Esophagus (tissue), 2 donors: ENCODE results near the gene RAI1. TPM values are rescaled to one million over a fixed set of nuclear protein-coding genes. Genes with fewer than 3 reads are reported as not detected.

Source experiments
- H3K27ac ChIP-seq, 2 donors: one replicate each; pipeline ENCODE4 v1.5.1; 2013; ENCODE audit warnings: low read depth in 2 of 2, mild to moderate bottlenecking in 2 of 2, inconsistent platforms in 1 of 2, low read length in 1 of 2, moderate library complexity in 1 of 2
- H3K27me3 ChIP-seq, 2 donors: one replicate each; pipeline ENCODE4 v1.6.1; 2013; ENCODE audit warnings: low read length in 2 of 2, control low read depth in 1 of 2, mild to moderate bottlenecking in 1 of 2; ENCODE audit not compliant: insufficient read depth in 2 of 2, control insufficient read depth in 1 of 2
- H3K36me3 ChIP-seq, 2 donors: one replicate each; pipeline ENCODE4 v1.6.1; 2013; ENCODE audit warnings: low read length in 1 of 2; ENCODE audit not compliant: control insufficient read depth in 2 of 2, insufficient read depth in 2 of 2
- H3K4me1 ChIP-seq, 2 donors: one replicate each; pipeline ENCODE4 v1.6.1; 2013; ENCODE audit warnings: low read length in 1 of 2; ENCODE audit not compliant: control insufficient read depth in 2 of 2, insufficient read depth in 2 of 2
- H3K4me3 ChIP-seq, 2 donors: one replicate each; pipeline ENCODE4 v1.5.1; 2013; ENCODE audit warnings: low read length in 2 of 2, mild to moderate bottlenecking in 2 of 2, low read depth in 1 of 2, moderate library complexity in 1 of 2
- H3K9me3 ChIP-seq, 2 donors: one replicate each; pipeline ENCODE4 v1.6.1; 2013; ENCODE audit warnings: mild to moderate bottlenecking in 2 of 2, low read depth in 1 of 2, low read length in 1 of 2, moderate library complexity in 1 of 2; ENCODE audit not compliant: control insufficient read depth in 2 of 2, insufficient read depth in 1 of 2
- WGBS, 2 donors: extraction: QIAGEN DNeasy Blood & Tissue Kit; methylation state at CpG; one replicate each; pipeline ENCODE4 v1.1.7; 2013; 5-methylcytosine and 5-hydroxymethylcytosine counted together
- polyA plus RNA-seq, 2 donors: library from polyadenylated mRNA; stranded (reverse); fragments of 200-250 nt; gene quantifications; one replicate each; pipeline ENCODE4 v1.2.3, GENCODE V29; 2013
- donor health status: healthy with polysubstance abuse.
- donor health status: Bipolar disorder and iron deficiency.

RAI1 gene
- polyA plus RNA-seq, 2 donors, result 10.7 to 14.4 TPM

DNA sequence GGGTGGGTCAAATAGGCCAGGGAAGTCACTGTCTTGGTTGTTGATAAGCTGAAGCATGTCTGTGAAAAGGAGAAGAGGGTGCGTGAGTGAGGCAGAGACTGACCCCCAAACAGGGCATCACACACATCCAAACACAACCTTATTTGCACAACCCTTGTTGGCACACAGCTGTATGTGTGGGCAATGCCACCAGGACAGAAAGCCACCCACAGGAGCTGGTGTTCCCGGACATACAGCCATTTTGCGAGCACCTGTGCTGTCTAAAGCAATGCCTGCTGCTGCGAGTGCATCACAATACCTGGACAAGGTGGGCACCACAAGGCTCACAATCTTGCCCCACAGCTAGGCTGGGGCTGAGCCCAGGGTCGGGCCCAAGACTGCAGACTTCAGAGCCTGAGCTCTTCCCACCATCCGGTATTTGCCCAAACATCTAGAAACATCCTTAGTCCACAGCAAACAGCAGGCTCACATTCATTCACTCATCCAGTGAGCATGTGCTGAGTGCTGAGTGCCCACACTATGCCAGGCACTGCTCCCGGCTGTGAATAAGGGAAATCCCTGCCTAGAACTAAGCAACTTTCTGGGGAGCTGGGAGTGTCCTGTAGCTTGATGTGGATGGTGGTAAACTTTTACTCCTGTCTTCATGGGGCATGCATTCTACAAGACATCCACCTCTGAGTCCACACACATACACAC is 139.4 kb downstream of the RAI1 start:
- H3K27ac ChIP-seq, result peak overlapping the region in 1 of 2 donors; percentile 55
- 82% methylated on average over 7 of the region's 7 CpGs for WGBS, 2 donors
- peaks cover 0 to 44% of the 10 kb centered on the region in 2 donors for H3K36me3 ChIP-seq
- H3K9me3 ChIP-seq, result no peaks in the 10 kb centered on the region
- H3K27me3 ChIP-seq, result no peaks in the 10 kb centered on the region
- peak overlapping the region in 1 of 2 donors; percentile 68 for H3K4me3 ChIP-seq
- H3K4me1 ChIP-seq, result peaks cover 32 to 57% of the 10 kb centered on the region in 2 donors

DNA sequence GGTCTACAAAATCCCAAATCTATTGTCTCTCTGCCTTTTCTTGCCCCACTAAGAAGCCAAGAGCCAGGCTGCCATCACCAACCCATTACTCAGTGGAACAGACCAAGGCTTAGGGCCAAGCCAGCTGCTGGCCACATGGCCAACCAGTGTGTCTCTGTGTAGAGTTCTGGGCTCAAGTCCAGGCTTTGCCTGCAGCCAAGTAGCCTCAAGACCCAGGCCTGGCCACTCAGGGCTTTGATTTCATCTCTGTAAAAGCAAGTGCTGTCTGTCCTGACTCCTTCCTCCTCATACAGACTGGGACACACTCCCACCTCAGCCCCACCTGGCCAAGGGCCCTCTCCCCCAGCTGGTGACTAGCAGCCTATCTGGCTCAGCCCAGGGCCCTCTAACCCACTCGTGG is 140.9 kb downstream of the RAI1 start:
- H3K36me3 ChIP-seq, result peaks cover 0 to 29% of the 10 kb centered on the region in 2 donors

DNA sequence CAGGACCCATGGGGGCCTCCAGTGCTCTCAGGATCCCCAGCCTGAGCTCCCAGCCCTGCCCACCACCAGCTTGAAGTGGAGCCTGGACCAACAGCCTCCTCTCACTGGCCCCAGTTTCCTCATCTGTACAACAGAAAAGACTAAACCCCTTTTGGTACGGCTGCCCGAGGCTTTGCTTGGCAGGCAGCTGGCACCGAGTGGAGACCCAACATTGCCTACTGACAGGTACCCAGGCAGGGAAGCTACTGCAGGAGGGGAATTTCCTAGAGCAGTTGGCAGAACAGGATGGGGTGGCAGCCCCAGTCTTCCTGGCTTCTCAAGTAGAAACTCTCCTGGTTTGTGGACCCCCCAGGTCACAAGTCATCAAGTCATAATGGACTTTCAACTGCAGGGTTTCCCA is 141.4 kb downstream of the RAI1 start:
- Histone ChIP-seq H3K4me3 (peak overlapping the region; percentile 54 to 68), H3K27me3 (no peaks in the 10 kb centered on the region), H3K9me3 (no peaks in the 10 kb centered on the region), H3K27ac (peak overlapping the region; percentile 62 to 78), H3K36me3 (peaks cover 0 to 25% of the 10 kb centered on the region in 2 donors), H3K4me1 (peaks cover 44 to 68% of the 10 kb centered on the region in 2 donors)
- WGBS, 2 donors, result 23 to 36% methylated on average over 3 of the region's 3 CpGs

More for the DNA sequence above, 140.9 kb downstream of the RAI1 start:
- peak overlapping the region; percentile 54 to 68 for H3K4me3 ChIP-seq
- H3K27ac ChIP-seq, result peak overlapping the region; percentile 52 to 78
- peaks cover 40 to 65% of the 10 kb centered on the region in 2 donors for H3K4me1 ChIP-seq
- H3K9me3 ChIP-seq, result no peaks in the 10 kb centered on the region
- no peaks in the 10 kb centered on the region for H3K27me3 ChIP-seq
- 29 to 49% methylated on average over 1 of the region's 1 CpG for WGBS, 2 donors

DNA sequence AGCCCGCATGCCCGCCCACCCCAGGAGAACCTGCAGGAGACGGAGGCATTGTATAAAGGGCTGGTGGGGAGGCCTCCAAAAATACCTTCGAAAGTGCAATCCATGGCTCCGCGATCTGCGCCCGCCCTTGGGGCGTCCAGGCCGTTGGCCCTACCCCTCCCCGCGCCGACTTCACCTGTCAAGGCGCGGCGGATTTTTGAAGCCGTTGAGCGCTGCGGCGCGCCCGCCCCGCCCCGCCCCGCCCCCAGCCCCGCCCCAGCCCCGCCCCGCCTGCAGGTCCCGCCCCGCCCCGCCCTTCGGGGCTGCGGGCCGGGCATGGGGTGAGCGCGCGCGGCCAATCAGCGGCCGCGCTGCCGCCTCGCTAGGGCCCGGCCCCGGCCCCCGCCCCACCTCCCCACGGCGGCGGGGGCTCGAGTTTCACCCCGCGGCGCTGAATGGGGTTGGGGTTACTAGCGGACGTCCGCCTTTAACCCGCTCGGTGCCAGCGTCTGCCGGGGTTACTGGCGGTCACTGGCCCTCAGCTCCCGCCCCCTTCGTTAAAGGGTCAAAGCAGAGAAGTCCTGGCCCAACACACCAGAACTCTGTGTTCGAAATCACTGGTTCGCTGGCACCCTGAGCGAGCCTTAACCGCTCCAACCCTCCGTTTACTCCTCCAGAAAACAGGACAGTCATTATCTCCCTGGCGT is 142.3 kb downstream of the RAI1 start:
- Histone ChIP-seq H3K9me3 (no peaks in the 10 kb centered on the region), H3K4me3 (peak overlapping the region; percentile 54 to 68), H3K4me1 (peaks cover 40 to 63% of the 10 kb centered on the region in 2 donors), H3K36me3 (peaks cover 0 to 21% of the 10 kb centered on the region in 2 donors), H3K27ac (peak overlapping the region; percentile 87 to 96), H3K27me3 (no peaks in the 10 kb centered on the region)
- WGBS, 2 donors, result 1% methylated on average over 36 to 69 of the region's 69 CpGs

DNA sequence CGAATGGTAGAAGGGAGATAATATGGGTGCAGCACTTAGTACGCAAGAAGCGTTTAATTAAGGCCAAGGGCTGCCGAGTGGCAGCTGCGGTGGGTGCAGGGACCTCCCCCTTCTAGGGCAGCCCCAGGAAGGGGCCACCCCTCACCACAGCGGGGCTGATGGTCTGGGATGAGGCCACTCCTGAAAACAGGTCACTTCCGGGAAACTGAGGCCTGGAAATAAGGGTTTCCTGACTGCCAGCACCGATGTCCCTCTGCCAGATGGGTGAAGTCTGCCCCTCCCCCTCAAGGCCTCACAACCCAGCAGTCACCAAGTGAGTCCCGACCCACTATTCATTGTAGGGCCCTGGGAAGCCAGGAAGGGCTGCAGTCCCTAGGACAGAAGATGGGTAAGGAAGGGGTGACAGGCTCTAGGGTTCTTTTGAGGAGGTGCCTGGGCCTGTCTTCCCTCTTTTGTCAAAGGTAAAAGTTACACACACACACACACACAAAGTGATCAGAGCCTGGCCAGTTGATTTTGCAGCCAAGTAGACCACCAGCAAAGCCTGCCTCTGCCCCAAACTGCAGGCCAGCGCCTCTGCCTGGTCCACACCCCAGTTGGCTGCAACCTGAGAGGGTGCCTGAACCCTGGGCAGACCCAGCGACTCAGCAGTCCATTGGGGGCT is 143.0 kb downstream of the RAI1 start:
- H3K27ac ChIP-seq, result peak overlapping the region; percentile 87 to 96
- H3K4me1 ChIP-seq, result peaks cover 40 to 58% of the 10 kb centered on the region in 2 donors
- no peaks in the 10 kb centered on the region for H3K27me3 ChIP-seq
- 15% methylated on average over 11 of the region's 11 CpGs for WGBS, 2 donors
- H3K36me3 ChIP-seq, result peaks cover 0 to 14% of the 10 kb centered on the region in 2 donors
- H3K9me3 ChIP-seq, result no peaks in the 10 kb centered on the region
- peak overlapping the region; percentile 20 to 29 for H3K4me3 ChIP-seq

DNA sequence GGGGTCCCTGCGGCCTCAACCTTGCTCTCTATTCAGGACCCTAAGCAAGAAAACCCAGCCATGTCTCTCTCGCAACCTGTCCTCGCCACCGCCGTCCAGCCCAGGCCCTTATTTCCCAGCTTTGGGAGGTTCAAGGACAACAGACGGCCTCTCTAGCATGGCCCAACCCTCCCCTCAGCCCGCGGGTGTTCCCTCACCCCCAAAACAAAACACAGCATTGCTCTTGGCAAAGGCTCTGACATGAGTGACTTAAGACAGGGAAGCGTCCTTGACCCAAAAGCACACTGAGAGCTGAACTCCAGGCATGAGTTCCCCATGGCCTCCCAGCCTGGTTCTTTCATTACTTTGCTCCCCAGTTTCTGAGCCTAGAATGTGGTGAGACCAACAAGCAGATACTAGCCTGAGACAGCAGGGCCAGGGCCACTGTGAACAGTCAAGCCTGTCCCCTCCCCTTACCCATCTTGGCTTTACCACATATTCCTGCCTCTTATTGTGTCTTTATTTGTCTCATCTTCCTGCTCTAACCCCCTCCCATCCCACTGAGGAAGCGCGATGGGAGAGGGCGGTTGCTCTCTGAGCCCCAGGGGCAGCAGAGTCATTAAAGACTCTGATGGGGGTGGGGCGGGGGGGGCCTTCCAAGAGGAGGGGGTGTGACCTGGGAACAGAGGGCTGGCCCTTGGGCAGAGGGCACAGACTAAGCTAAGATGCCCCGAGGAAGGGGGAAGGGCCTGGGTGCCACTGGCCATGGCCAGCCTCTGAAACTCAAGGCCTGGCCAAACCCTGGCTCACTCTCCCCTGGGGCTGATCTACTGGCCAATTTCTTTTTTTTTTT is 143.7 kb downstream of the RAI1 start:
- H3K9me3 ChIP-seq, result no peaks in the 10 kb centered on the region
- H3K4me1 ChIP-seq, result peaks cover 37 to 54% of the 10 kb centered on the region in 2 donors
- H3K27me3 ChIP-seq, result no peaks in the 10 kb centered on the region
- H3K4me3 ChIP-seq, result no peak overlapping the region
- WGBS, 2 donors, result 42 to 43% methylated on average over 14 of the region's 14 CpGs
- peak overlapping the region; percentile 87 to 96 for H3K27ac ChIP-seq
- peaks cover 0 to 7% of the 10 kb centered on the region in 2 donors for H3K36me3 ChIP-seq

DNA sequence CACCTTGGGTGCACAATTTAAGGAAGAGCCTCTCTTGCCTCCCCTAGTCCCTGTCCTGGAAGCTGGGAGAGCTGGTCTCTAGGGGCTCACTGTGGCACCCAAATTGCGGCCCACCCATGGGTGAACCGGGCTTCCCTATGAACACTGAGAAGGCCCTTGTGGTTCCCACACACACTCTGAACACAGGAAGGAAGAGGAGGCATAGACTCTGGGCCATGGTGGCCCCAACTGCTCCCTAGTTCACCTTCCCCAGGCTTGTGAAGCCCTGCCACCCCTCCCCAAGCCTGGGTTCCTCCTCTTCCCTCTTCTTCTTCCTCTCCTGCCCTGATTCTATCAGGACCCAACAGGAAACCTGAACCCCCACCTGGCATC is 145.1 kb downstream of the RAI1 start:
- Histone ChIP-seq H3K27me3 (no peaks in the 10 kb centered on the region), H3K4me3 (no peak overlapping the region), H3K36me3 (peaks cover 0 to 4% of the 10 kb centered on the region in 2 donors), H3K4me1 (peaks cover 37 to 44% of the 10 kb centered on the region in 2 donors), H3K27ac (peak overlapping the region; percentile 69 to 96), H3K9me3 (no peaks in the 10 kb centered on the region)
- WGBS, 2 donors, result 72 to 77% methylated on average over 2 of the region's 2 CpGs

DNA sequence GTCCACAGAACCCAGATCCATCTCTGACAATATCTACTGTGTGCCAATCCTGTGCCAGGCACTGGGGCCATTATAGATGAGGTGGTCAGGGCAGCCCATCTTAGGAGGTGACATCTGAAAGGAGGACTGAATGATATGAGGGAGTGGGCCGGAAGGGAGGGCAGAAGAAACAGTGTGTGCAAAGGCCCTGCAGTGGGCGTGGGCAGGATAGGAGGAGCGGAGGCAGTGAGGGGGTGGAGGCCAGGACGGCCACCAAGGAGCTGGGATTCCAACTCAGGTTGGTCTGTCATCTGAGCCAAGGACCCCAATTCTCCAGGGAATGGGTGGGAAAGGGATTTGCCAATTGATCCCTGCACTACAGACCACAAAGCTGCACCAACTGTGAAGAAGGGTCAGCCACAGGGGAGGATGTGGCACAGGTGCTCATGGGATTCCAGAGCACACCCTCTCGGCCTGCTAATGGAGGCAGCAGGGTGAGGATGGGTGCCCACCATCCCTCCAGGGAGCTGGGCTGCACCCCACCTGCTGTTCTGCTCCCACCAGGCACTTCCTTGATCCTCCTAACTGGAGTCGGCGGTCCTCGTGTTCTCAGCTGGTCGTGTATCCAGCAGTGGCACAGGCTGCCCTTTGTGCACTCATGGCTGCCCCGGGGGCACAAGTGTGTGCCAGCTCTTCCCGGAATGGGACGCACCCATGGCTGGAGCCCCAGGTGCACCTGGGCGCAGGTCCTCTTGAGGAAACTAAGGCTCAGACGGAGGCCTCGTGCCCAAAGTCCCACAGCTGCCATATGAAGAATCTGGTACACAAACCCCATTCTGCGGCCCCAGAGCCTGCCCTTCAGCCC is 145.9 kb downstream of the RAI1 start:
- no peak overlapping the region for H3K4me3 ChIP-seq
- H3K27me3 ChIP-seq, result no peaks in the 10 kb centered on the region
- 65 to 69% methylated on average over 16 of the region's 16 CpGs for WGBS, 2 donors
- peaks cover 39 to 43% of the 10 kb centered on the region in 2 donors for H3K4me1 ChIP-seq
- H3K36me3 ChIP-seq, result peaks cover 0 to 4% of the 10 kb centered on the region in 2 donors
- H3K27ac ChIP-seq, result peak overlapping the region; percentile 2 to 96
- no peaks in the 10 kb centered on the region for H3K9me3 ChIP-seq
